Suprapubic skin (tissue), 4 donors: ENCODE results near the gene HCN4. TPM values are rescaled to one million over a fixed set of nuclear protein-coding genes. Genes with fewer than 3 reads are reported as not detected.

ENCODE experiments used
- DNase-seq, 2 donors: peaks; one replicate each; pipeline ENCODE4 v3.0.0-alpha.2; 2019; ENCODE audit warnings: low spot score in 2 of 2
- H3K27ac ChIP-seq: fragments of 200-600 bp; sonication (generic); one replicate; pipeline ENCODE4 v1.5.1; 2019
- H3K27me3 ChIP-seq: fragments of 200-600 bp; sonication (generic); one replicate; pipeline ENCODE4 v1.5.1; 2019
- H3K36me3 ChIP-seq: fragments of 200-600 bp; sonication (generic); one replicate; pipeline ENCODE4 v1.5.1; 2019
- H3K4me1 ChIP-seq: fragments of 200-600 bp; sonication (generic); one replicate; pipeline ENCODE4 v1.5.1; 2019
- H3K4me3 ChIP-seq: fragments of 200-600 bp; sonication (generic); one replicate; pipeline ENCODE4 v1.5.1; 2019; ENCODE audit warnings: mild to moderate bottlenecking
- H3K9me3 ChIP-seq: fragments of 200-600 bp; sonication (generic); one replicate; pipeline ENCODE4 v1.5.1; 2019
- CTCF ChIP-seq, 2 donors: fragments of 200-600 bp in 1 of 2; fragments of 450-650 bp in 1 of 2; sonication (generic) in 1 of 2; IDR thresholded peaks; one replicate each; pipeline ENCODE4 v1.5.1; 2016 to 2019; ENCODE audit warnings: antibody characterized with exemption in 2 of 2, mild to moderate bottlenecking in 1 of 2, moderate library complexity in 1 of 2
- EP300 ChIP-seq: sonication (generic); formaldehyde crosslinking; IDR thresholded peaks from one replicate; pipeline ENCODE4 v1.6.1; 2017; ENCODE audit warnings: antibody characterized with exemption
- POLR2A ChIP-seq, 2 donors: fragments of 450-650 bp; IDR thresholded peaks; one replicate each; pipeline ENCODE4 v1.6.1; 2017; ENCODE audit warnings: antibody characterized with exemption in 2 of 2, mild to moderate bottlenecking in 2 of 2, moderate library complexity in 2 of 2
- POLR2AphosphoS5 ChIP-seq, 3 donors: sonication (generic); formaldehyde crosslinking; IDR thresholded peaks; one replicate each; pipeline ENCODE4 v1.6.1; 2017; ENCODE audit warnings: antibody characterized with exemption in 3 of 3
- WGBS: methylation state at CpG from one replicate; pipeline ENCODE4 v1.1.5; 2018; 5-methylcytosine and 5-hydroxymethylcytosine counted together
- total RNA-seq, 4 donors: library from RNA; depleted of rRNA; stranded (reverse); fragments of >200 nt; gene quantifications; one replicate each; pipeline ENCODE4 v1.1.0, GENCODE V29; 2016

HCN4 gene
- total RNA-seq, 4 donors from 2014 or later: 0.17 TPM; not detected in 3

GRCh38 chr15:73397461-73397860, 28.7 kb upstream of the HCN4 start:
- Histone ChIP-seq H3K4me1 (no peaks in the 10 kb centered on the region), H3K27me3 (peaks cover 21% of the 10 kb centered on the region), H3K27ac (no peak overlapping the region), H3K36me3 (no peaks in the 10 kb centered on the region), H3K9me3 (no peaks in the 10 kb centered on the region), H3K4me3 (no peak overlapping the region)
- TF ChIP-seq CTCF (IDR thresholded peaks at IDR 0.05) (no peak), POLR2A (IDR thresholded peaks at IDR 0.05) (no peak), POLR2AphosphoS5 (IDR thresholded peaks at IDR 0.05) (no peak), EP300 (no peak)
- WGBS: 73% methylated on average over 5 of the region's 5 CpGs
- DNase-seq: no peak

- TF ChIP-seq EP300: no peak
- peaks cover 29% of the 10 kb centered on the region for H3K27me3 ChIP-seq
- H3K27ac ChIP-seq: no peak overlapping the region
- no peaks in the 10 kb centered on the region for H3K9me3 ChIP-seq
- H3K4me1 ChIP-seq: no peaks in the 10 kb centered on the region
- no peaks in the 10 kb centered on the region for H3K36me3 ChIP-seq
- 90% methylated on average over 2 of the region's 2 CpGs for WGBS
- no peak overlapping the region for H3K4me3 ChIP-seq
- no peak for DNase-seq
These were observed 26.9 kb upstream of the HCN4 start for GRCh38 chr15:73395671-73396070.

GRCh38 chr15:73394782-73395181, 26.0 kb upstream of the HCN4 start:
- H3K27ac ChIP-seq: no peak overlapping the region
- no peak for TF ChIP-seq EP300
- no peak for TF ChIP-seq POLR2A (IDR thresholded peaks at IDR 0.05)
- no peak for TF ChIP-seq CTCF (IDR thresholded peaks at IDR 0.05)
- TF ChIP-seq POLR2AphosphoS5 (IDR thresholded peaks at IDR 0.05): no peak
- DNase-seq: no peak
- H3K4me3 ChIP-seq: no peak overlapping the region
- no peaks in the 10 kb centered on the region for H3K9me3 ChIP-seq
- no peaks in the 10 kb centered on the region for H3K4me1 ChIP-seq
- H3K36me3 ChIP-seq: no peaks in the 10 kb centered on the region
- peaks cover 35% of the 10 kb centered on the region for H3K27me3 ChIP-seq

- Histone ChIP-seq H3K4me1 (no peaks in the 10 kb centered on the region), H3K36me3 (no peaks in the 10 kb centered on the region), H3K27ac (no peak overlapping the region), H3K27me3 (peaks cover 35% of the 10 kb centered on the region), H3K4me3 (no peak overlapping the region), H3K9me3 (no peaks in the 10 kb centered on the region)
- 56% methylated on average over 2 of the region's 2 CpGs for WGBS
- TF ChIP-seq POLR2A (IDR thresholded peaks at IDR 0.05) (no peak), EP300 (no peak), POLR2AphosphoS5 (IDR thresholded peaks at IDR 0.05) (no peak), CTCF (IDR thresholded peaks at IDR 0.05) (no peak)
- DNase-seq: no peak
These were observed 24.6 kb upstream of the HCN4 start for GRCh38 chr15:73393336-73393735.

- 62% methylated on average over 2 of the region's 2 CpGs for WGBS
- H3K4me1 ChIP-seq: no peaks in the 10 kb centered on the region
- TF ChIP-seq CTCF (IDR thresholded peaks at IDR 0.05): no peak
- no peak for TF ChIP-seq POLR2A (IDR thresholded peaks at IDR 0.05)
- no peak for TF ChIP-seq POLR2AphosphoS5 (IDR thresholded peaks at IDR 0.05)
- no peak for TF ChIP-seq EP300
- no peak overlapping the region for H3K4me3 ChIP-seq
- H3K27me3 ChIP-seq: peaks cover 44% of the 10 kb centered on the region
- DNase-seq: no peak
- H3K9me3 ChIP-seq: no peaks in the 10 kb centered on the region
- no peaks in the 10 kb centered on the region for H3K36me3 ChIP-seq
- H3K27ac ChIP-seq: no peak overlapping the region
These were observed 23.3 kb upstream of the HCN4 start for GRCh38 chr15:73392025-73392424.

GRCh38 chr15:73391128-73391872, 22.5 kb upstream of the HCN4 start:
- H3K9me3 ChIP-seq: no peaks in the 10 kb centered on the region
- H3K27me3 ChIP-seq: peaks cover 47% of the 10 kb centered on the region
- no peak overlapping the region for H3K27ac ChIP-seq
- no peak overlapping the region for H3K4me3 ChIP-seq
- H3K36me3 ChIP-seq: no peaks in the 10 kb centered on the region
- TF ChIP-seq EP300 (no peak), POLR2A (IDR thresholded peaks at IDR 0.05) (no peak), POLR2AphosphoS5 (IDR thresholded peaks at IDR 0.05) (no peak), CTCF (IDR thresholded peaks at IDR 0.05) (no peak)
- 56% methylated on average over 7 of the region's 7 CpGs for WGBS
- DNase-seq: peak in 1 of 2 donors; percentile 38
- H3K4me1 ChIP-seq: no peaks in the 10 kb centered on the region
